Lung (tissue), 12 donors: ENCODE data around the gene PRX. TPM values are rescaled to one million over a fixed set of nuclear protein-coding genes. Genes with fewer than 3 reads are reported as not detected.
A peak's percentile ranks its signal among the peaks of the same experiment; 100 is the strongest.

Experiments used
- ATAC-seq: fragments of 200-7000 bp; cut with Tn5 transposase; one replicate; pipeline ENCODE4 v1.9.1; 2020; ENCODE audit warnings: moderate number of reproducible peaks; ENCODE audit not compliant: insufficient read depth, low FRiP score
- DNase-seq, 3 donors: peaks; one replicate each; pipeline ENCODE4 v3.0.0-alpha.2; 2013 to 2017
- H3K27ac ChIP-seq, 2 donors: one replicate each; pipeline ENCODE4 v1.5.1; 2013; ENCODE audit warnings: mild to moderate bottlenecking in 2 of 2, moderate library complexity in 2 of 2, control low read depth in 1 of 2, inconsistent platforms in 1 of 2, low read depth in 1 of 2, low read length in 1 of 2
- H3K27me3 ChIP-seq, 3 donors: one replicate each; pipeline ENCODE4 v1.5.1; 2013; ENCODE audit warnings: low read length in 2 of 3; ENCODE audit not compliant: control insufficient read depth in 3 of 3, insufficient read depth in 3 of 3
- H3K36me3 ChIP-seq, 4 donors: one replicate each; pipeline ENCODE4 v1.5.1; 2013; ENCODE audit warnings: low read length in 4 of 4, mild to moderate bottlenecking in 1 of 4, moderate library complexity in 1 of 4; ENCODE audit not compliant: control insufficient read depth in 4 of 4, insufficient read depth in 4 of 4
- H3K4me1 ChIP-seq, 5 donors: one replicate each; pipeline ENCODE4 v1.5.1; 2013; ENCODE audit warnings: low read length in 5 of 5, mild to moderate bottlenecking in 2 of 5, moderate library complexity in 1 of 5; ENCODE audit not compliant: control insufficient read depth in 5 of 5, insufficient read depth in 5 of 5
- H3K4me3 ChIP-seq: one replicate; pipeline ENCODE4 v1.5.1; 2013; ENCODE audit warnings: mild to moderate bottlenecking, control low read depth, moderate library complexity
- H3K9ac ChIP-seq, 2 donors: one replicate each; pipeline ENCODE4 v1.5.1; 2013; ENCODE audit warnings: low read length in 2 of 2, control low read depth in 1 of 2; ENCODE audit not compliant: insufficient read depth in 1 of 2
- H3K9me3 ChIP-seq, 4 donors: one replicate each; pipeline ENCODE4 v1.5.1; 2013; ENCODE audit warnings: low read length in 3 of 4, mild to moderate bottlenecking in 1 of 4, moderate library complexity in 1 of 4; ENCODE audit not compliant: control insufficient read depth in 4 of 4, insufficient read depth in 3 of 4
- WGBS, 2 donors: extraction: QIAGEN DNeasy Blood & Tissue Kit; methylation state at CpG; one replicate each; pipeline ENCODE4 v1.1.7; 2013; 5-methylcytosine and 5-hydroxymethylcytosine counted together
- polyA plus RNA-seq, 2 donors: library from polyadenylated mRNA; stranded (reverse); fragments of 200-250 nt; gene quantifications; one replicate each; pipeline ENCODE4 v1.2.1, GENCODE V29; 2013
- total RNA-seq, 2 donors: library from RNA; depleted of rRNA in 1 of 2; stranded (reverse); fragments of >200 nt in 1 of 2; gene quantifications; one replicate each; pipeline ENCODE4 v1.2.1, GENCODE V29; 2014 to 2021
- TF ChIP-seq, protein P1 (sequence below): IDR thresholded peaks from 2 replicates; pipeline ENCODE4 v1.5.1; 2012; ENCODE audit warnings: mild to moderate bottlenecking; ENCODE audit errors: control extremely low read depth, extremely low read depth
- donor health status: control.
- donor health status: control.
- donor health status: Bipolar disorder and iron deficiency.
- donor health status: healthy.
- donor health status: DM: yes; HTN: yes; CAD: no.

The PRX gene
- total and polyA plus RNA-seq, 4 donors = 16.9 to 43.8 (median 27.9) TPM

DNA sequence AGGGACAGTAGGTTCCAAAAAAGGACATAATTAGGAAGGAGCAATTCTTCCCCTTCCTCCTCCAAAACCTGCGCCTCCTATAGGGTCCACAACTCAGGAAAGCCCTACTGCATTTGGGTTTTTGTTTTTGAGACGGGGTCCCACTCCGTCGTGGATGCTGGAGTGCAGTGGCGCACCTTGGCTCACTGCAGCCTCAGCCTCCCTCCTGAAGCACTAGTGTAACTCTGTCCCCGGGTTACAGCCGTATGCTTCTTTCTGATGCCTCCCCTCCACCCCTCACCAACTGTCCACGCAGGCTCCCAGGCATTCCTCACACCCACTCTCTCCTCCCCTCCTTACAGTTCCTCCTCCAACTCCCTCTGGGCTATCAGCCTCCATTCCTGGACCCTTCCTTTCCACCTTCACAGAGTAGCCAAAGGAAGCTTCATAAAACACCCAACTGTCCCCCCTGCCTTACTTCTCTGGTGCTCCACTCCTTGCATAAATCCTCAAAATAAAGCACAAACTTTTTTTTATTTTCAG lies 33.1 kb upstream of the PRX start:
- H3K9me3 ChIP-seq = no peaks in the 10 kb centered on the region
- TF ChIP-seq, protein P1, sequence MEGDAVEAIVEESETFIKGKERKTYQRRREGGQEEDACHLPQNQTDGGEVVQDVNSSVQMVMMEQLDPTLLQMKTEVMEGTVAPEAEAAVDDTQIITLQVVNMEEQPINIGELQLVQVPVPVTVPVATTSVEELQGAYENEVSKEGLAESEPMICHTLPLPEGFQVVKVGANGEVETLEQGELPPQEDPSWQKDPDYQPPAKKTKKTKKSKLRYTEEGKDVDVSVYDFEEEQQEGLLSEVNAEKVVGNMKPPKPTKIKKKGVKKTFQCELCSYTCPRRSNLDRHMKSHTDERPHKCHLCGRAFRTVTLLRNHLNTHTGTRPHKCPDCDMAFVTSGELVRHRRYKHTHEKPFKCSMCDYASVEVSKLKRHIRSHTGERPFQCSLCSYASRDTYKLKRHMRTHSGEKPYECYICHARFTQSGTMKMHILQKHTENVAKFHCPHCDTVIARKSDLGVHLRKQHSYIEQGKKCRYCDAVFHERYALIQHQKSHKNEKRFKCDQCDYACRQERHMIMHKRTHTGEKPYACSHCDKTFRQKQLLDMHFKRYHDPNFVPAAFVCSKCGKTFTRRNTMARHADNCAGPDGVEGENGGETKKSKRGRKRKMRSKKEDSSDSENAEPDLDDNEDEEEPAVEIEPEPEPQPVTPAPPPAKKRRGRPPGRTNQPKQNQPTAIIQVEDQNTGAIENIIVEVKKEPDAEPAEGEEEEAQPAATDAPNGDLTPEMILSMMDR = no peak
- peaks cover 0 to 14% (median 7%) of the 10 kb centered on the region in 5 donors for H3K4me1 ChIP-seq
- H3K9ac ChIP-seq = no peak overlapping the region
- H3K27ac ChIP-seq = no peak overlapping the region
- DNase-seq = no peak
- 87 to 88% methylated on average over 8 of the region's 8 CpGs for WGBS, 2 donors
- no peaks in the 10 kb centered on the region for H3K27me3 ChIP-seq
- no peak overlapping the region for H3K4me3 ChIP-seq
- H3K36me3 ChIP-seq = peaks cover 6 to 22% (median 15%) of the 10 kb centered on the region in 4 donors
- no peak for ATAC-seq

DNA sequence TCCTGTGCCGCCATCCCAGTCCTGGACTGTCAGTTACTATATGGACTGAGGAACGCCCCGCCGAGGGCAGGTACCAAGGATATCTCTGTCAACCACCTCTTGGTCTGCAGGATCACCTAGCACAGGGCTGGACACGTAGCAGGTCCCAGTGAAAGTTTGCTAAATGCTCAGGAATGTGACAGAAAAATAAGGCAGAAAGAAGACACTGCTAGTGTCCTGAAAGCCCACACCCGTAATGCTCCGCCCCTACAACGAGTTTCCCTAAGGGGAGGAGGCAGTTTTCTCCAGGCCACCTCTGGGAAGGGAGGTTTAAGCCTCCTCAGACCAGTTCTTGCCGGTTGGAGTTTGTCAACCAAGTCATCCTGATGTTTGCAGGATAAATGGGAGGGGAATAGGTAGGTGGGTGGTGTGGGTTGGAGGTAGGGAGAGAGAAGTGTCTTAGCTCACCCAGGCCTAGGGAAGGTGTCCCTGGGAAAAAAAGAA lies 32.6 kb upstream of the PRX start:
- no peak overlapping the region for H3K9ac ChIP-seq
- peaks cover 0 to 14% (median 7%) of the 10 kb centered on the region in 5 donors for H3K4me1 ChIP-seq
- 75 to 84% methylated on average over 9 of the region's 9 CpGs for WGBS, 2 donors
- H3K36me3 ChIP-seq = peaks cover 11 to 22% (median 17%) of the 10 kb centered on the region in 4 donors
- no peaks in the 10 kb centered on the region for H3K27me3 ChIP-seq
- TF ChIP-seq, protein P1 = no peak
- no peaks in the 10 kb centered on the region for H3K9me3 ChIP-seq
- H3K4me3 ChIP-seq = no peak overlapping the region
- peak overlapping the region in 1 of 2 donors; percentile 32 for H3K27ac ChIP-seq
- DNase-seq (peak in 1 of 3 donors; percentile 38), ATAC-seq (no peak)

DNA sequence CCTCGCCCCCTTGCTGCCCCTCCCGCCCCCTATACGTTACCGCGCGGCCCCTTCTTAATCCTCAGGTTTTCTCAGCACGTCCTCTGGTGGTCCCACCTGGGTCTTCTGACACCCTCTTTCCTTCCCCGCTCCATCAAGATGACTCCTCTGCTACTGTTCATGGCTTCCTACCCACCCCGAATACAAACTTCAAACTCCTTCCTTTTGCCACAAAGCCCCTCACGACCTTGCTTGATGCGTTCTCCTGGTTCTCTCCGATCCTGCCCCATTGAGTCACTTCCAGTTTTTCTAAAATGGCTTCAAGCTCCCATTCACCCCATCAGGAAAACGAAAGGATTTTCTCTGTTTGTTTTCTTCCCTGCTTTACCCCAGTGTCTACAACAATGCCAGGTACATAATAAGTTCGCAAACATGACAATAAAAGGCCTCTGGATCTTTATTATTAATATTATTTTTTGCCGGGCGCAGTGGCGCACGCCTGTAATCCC lies 31.7 kb upstream of the PRX start:
- TF ChIP-seq, protein P1 = no peak
- Histone ChIP-seq H3K4me1 (peaks cover 0 to 14% (median 7%) of the 10 kb centered on the region in 5 donors), H3K9me3 (no peaks in the 10 kb centered on the region), H3K27me3 (no peaks in the 10 kb centered on the region), H3K9ac (peak overlapping the region; percentile 85 to 95), H3K36me3 (peaks cover 14 to 28% (median 25%) of the 10 kb centered on the region in 4 donors), H3K27ac (peak overlapping the region; percentile 83 to 97), H3K4me3 (peak overlapping the region; percentile 18)
- 15 to 23% methylated on average over 17 to 18 of the region's 18 CpGs for WGBS, 2 donors
- DNase-seq (no peak), ATAC-seq (no peak)
